CD14-positive monocyte (primary cell): ENCODE results near the gene XYLT1. TPM values are rescaled to one million over a fixed set of nuclear protein-coding genes. Genes with fewer than 3 reads are reported as not detected.
A peak's percentile ranks its signal among the peaks of the same experiment; 100 is the strongest.

Experiments used
- DNase-seq, 3 donors: peaks; one replicate each; pipeline ENCODE4 v3.0.0-alpha.2; 2011 to 2022
- H2AFZ ChIP-seq: 2 replicates; pipeline ENCODE4 v1.6.0; 2012; ENCODE audit warnings: mild to moderate bottlenecking, low read depth, low read length, inconsistent platforms; ENCODE audit not compliant: insufficient read depth, poor library complexity, severe bottlenecking
- H3K27ac ChIP-seq, 2 donors: 1 replicate in 1 of 2; 2 replicates in 1 of 2; pipeline ENCODE4 v1.5.1; 2012 to 2013; ENCODE audit warnings: low read length in 2 of 2, control low read depth in 1 of 2, inconsistent platforms in 1 of 2, low read depth in 1 of 2, mild to moderate bottlenecking in 1 of 2
- H3K27me3 ChIP-seq, 2 donors: one replicate each; pipeline versions ENCODE4 v1.6.0 to v1.6.1; 2011 to 2013; ENCODE audit warnings: low read length in 2 of 2; ENCODE audit not compliant: control insufficient read depth in 2 of 2, insufficient read depth in 2 of 2
- H3K36me3 ChIP-seq, 2 donors: replicated peaks in 1 of 2; 1 replicate in 1 of 2; 2 replicates in 1 of 2; pipeline versions ENCODE4 v1.5.1 to v1.6.1; 2012 to 2013; ENCODE audit warnings: low read length in 2 of 2, control low read depth in 1 of 2, inconsistent platforms in 1 of 2, mild to moderate bottlenecking in 1 of 2; ENCODE audit not compliant: insufficient read depth in 2 of 2, control insufficient read depth in 1 of 2
- H3K4me1 ChIP-seq, 2 donors: 1 replicate in 1 of 2; 2 replicates in 1 of 2; pipeline versions ENCODE4 v1.5.1 to v1.6.1; 2012 to 2013; ENCODE audit warnings: low read length in 2 of 2, control low read depth in 1 of 2, inconsistent platforms in 1 of 2, mild to moderate bottlenecking in 1 of 2, moderate library complexity in 1 of 2; ENCODE audit not compliant: insufficient read depth in 2 of 2, control insufficient read depth in 1 of 2
- H3K4me2 ChIP-seq: replicated peaks from 2 replicates; pipeline ENCODE3; 2012; ENCODE audit warnings: low read length, moderate library complexity, mild to moderate bottlenecking; ENCODE audit not compliant: poor library complexity, severe bottlenecking; ENCODE audit errors: extremely low read depth
- H3K4me3 ChIP-seq, 3 experiments: fragments of 200-600 bp in 1 of 3; sonication (generic) in 1 of 3; replicated peaks in 1 of 3; 1 replicate in 2 of 3; 2 replicates in 1 of 3; pipeline ENCODE4 v1.5.1; 2011 to 2013; ENCODE audit warnings: low read length in 3 of 3, mild to moderate bottlenecking in 3 of 3, control low read depth in 2 of 3, low read depth in 2 of 3, inconsistent platforms in 1 of 3, moderate library complexity in 1 of 3
- H3K79me2 ChIP-seq: 2 replicates; pipeline ENCODE4 v1.6.0; 2012; ENCODE audit warnings: mild to moderate bottlenecking, control low read depth, inconsistent platforms, low read length, moderate library complexity; ENCODE audit not compliant: insufficient read depth
- H3K9ac ChIP-seq: 2 replicates; pipeline ENCODE4 v1.6.0; 2017; ENCODE audit warnings: low read length, mild to moderate bottlenecking; ENCODE audit not compliant: insufficient read depth, poor library complexity, severe bottlenecking
- H3K9me3 ChIP-seq, 2 donors: replicated peaks in 1 of 2; 1 replicate in 1 of 2; 2 replicates in 1 of 2; pipeline versions ENCODE4 v1.5.1 to v1.6.1; 2012 to 2013; ENCODE audit warnings: low read length in 2 of 2, control low read depth in 1 of 2; ENCODE audit not compliant: control insufficient read depth in 1 of 2, insufficient read depth in 1 of 2
- H4K20me1 ChIP-seq: 2 replicates; pipeline ENCODE4 v1.6.0; 2012; ENCODE audit warnings: mild to moderate bottlenecking, low read length, control low read depth, moderate library complexity; ENCODE audit not compliant: insufficient read depth
- H3K27ac Mint-ChIP-seq, 7 donors: one replicate each; pipeline ENCODE4 v1.8.0; 2020; ENCODE audit warnings: mild to moderate bottlenecking in 7 of 7, mixed read lengths in 7 of 7, moderate library complexity in 6 of 7, inconsistent platforms in 2 of 7
- H3K27me3 Mint-ChIP-seq, 3 donors: one replicate each; pipeline ENCODE4 v1.8.0; 2021 to 2022; ENCODE audit warnings: low read depth in 3 of 3, mild to moderate bottlenecking in 3 of 3, mixed read lengths in 3 of 3, moderate library complexity in 3 of 3, inconsistent platforms in 1 of 3
- H3K36me3 Mint-ChIP-seq, 2 donors: one replicate each; pipeline ENCODE4 v1.8.0; 2020; ENCODE audit warnings: mixed read lengths in 2 of 2, inconsistent platforms in 1 of 2, mild to moderate bottlenecking in 1 of 2
- H3K4me1 Mint-ChIP-seq: one replicate; pipeline ENCODE4 v1.8.0; 2020; ENCODE audit warnings: mild to moderate bottlenecking, mixed read lengths
- H3K4me3 Mint-ChIP-seq, 2 donors: one replicate each; pipeline ENCODE4 v1.8.0; 2020; ENCODE audit warnings: mild to moderate bottlenecking in 2 of 2, mixed read lengths in 2 of 2, moderate library complexity in 1 of 2
- H3K9me3 Mint-ChIP-seq, 7 donors: one replicate each; pipeline ENCODE4 v1.8.0; 2020 to 2022; ENCODE audit warnings: mixed read lengths in 7 of 7, mild to moderate bottlenecking in 6 of 7, moderate library complexity in 6 of 7, inconsistent platforms in 2 of 7
- WGBS: methylation state at CpG from one replicate; pipeline ENCODE4 v1.1.5; 2013; ENCODE audit warnings: missing lambda C conversion rate; ENCODE audit not compliant: insufficient coverage; 5-methylcytosine and 5-hydroxymethylcytosine counted together
- intact Hi-C, 2 donors: fragments of 100-400 bp; cut with micrococcal nuclease; formaldehyde crosslinking; loops; one replicate each; pipeline versions ENCODE4 v1.15.0 to v1.15.1; 2023
- polyA plus RNA-seq, 3 donors: library from polyadenylated mRNA; depleted of rRNA in 1 of 3; unstranded in 2 of 3; stranded (reverse) in 1 of 3; fragments of 300-500 nt in 2 of 3; fragments of >200 nt in 1 of 3; fragmentation: Illumina TruSeq in 2 of 3; gene quantifications; 1 replicate in 2 of 3; 2 replicates in 1 of 3; pipeline ENCODE4 v1.2.3, GENCODE V29; 2012 to 2021
- TF ChIP-seq, protein P1 (sequence below): fragments of 200-600 bp; IDR thresholded peaks from one replicate; pipeline ENCODE4 v1.8.0; 2022; ENCODE audit warnings: antibody characterized with exemption, mild to moderate bottlenecking

Gene XYLT1
- polyA plus RNA-seq, 3 donors = 0.51 to 9.4 (median 1.6) TPM

DNA sequence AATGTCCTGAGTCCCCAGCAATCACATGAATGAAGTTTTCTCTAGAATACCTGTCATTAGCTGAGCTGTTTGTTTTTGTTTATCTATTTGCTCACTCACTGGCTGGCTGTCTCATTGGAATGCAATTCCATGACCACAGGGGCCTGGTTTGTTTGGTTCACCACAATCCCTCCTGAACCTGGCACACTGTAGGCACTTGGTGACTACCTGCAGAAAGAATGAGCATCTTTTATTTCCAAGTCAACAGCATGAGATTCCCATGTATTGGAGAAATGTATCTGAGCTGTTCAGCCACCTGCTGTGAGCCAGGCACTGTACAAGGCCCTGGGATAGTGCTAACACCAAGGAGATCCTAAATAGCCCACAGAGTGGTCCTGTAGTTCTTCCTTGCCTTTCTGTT lies 345.1 kb downstream of the XYLT1 start:
- no peaks in the 10 kb centered on the region for H3K27me3 Mint-ChIP-seq
- H2AFZ ChIP-seq = no peak overlapping the region
- H3K9me3 Mint-ChIP-seq = peaks cover 0 to 6% (median 4%) of the 10 kb centered on the region in 7 donors
- H3K4me1 Mint-ChIP-seq = peaks cover 3% of the 10 kb centered on the region
- no peak overlapping the region for H3K4me3 ChIP-seq
- H3K36me3 ChIP-seq = peaks cover 40 to 65% of the 10 kb centered on the region in 2 donors
- no peak overlapping the region for H3K4me2 ChIP-seq
- no peaks in the 10 kb centered on the region for H3K27me3 ChIP-seq
- no peak for DNase-seq
- H3K27ac ChIP-seq = no peak overlapping the region
- intact Hi-C loops = no loop called here
- H3K36me3 Mint-ChIP-seq = peaks cover 62 to 72% of the 10 kb centered on the region in 2 donors
- peaks cover 1 to 2% of the 10 kb centered on the region in 2 donors for H3K4me1 ChIP-seq
- no peak overlapping the region for H3K27ac Mint-ChIP-seq
- no peaks in the 10 kb centered on the region for H3K9me3 ChIP-seq
- no peak overlapping the region for H3K4me3 Mint-ChIP-seq
- H3K9ac ChIP-seq = no peak overlapping the region
- TF ChIP-seq, protein P1, sequence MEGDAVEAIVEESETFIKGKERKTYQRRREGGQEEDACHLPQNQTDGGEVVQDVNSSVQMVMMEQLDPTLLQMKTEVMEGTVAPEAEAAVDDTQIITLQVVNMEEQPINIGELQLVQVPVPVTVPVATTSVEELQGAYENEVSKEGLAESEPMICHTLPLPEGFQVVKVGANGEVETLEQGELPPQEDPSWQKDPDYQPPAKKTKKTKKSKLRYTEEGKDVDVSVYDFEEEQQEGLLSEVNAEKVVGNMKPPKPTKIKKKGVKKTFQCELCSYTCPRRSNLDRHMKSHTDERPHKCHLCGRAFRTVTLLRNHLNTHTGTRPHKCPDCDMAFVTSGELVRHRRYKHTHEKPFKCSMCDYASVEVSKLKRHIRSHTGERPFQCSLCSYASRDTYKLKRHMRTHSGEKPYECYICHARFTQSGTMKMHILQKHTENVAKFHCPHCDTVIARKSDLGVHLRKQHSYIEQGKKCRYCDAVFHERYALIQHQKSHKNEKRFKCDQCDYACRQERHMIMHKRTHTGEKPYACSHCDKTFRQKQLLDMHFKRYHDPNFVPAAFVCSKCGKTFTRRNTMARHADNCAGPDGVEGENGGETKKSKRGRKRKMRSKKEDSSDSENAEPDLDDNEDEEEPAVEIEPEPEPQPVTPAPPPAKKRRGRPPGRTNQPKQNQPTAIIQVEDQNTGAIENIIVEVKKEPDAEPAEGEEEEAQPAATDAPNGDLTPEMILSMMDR = no peak
- no peaks in the 10 kb centered on the region for H4K20me1 ChIP-seq
- H3K79me2 ChIP-seq = no peaks in the 10 kb centered on the region

DNA sequence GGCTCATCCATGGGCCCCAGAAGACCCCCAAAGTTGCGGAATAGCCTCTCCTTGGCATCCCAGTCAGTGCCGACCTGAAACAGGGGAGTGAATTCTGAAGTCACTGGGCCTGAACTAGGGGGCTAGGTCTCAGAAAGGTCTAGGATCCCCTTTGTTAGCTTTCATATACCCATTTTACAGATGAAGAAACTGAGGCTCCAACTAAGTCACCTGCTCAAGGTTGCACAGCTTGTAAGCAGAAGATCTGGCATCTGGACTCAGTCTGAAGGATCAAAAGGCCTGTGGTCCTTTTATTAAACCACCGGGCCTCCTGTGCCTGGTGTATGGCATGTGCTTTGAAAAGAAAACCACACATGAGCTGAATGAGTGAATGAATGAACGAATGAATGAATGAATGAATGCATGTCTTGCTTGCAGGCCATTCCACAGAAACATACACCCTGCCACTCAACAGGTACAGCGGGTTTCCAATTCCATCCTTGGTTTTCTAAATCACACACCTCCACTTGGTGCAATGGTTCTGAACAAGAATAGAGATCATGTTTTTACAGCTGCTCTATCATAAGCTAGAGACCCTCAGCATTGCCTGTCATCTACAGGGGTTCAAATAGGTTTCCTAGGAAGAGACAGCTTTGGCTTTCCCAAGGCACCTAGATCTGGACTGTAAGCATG lies 352.7 kb downstream of the XYLT1 start:
- Mint-ChIP-seq H3K4me1 (no peaks in the 10 kb centered on the region), H3K36me3 (peaks cover 45 to 73% of the 10 kb centered on the region in 2 donors), H3K9me3 (no peaks in the 10 kb centered on the region), H3K27ac (peak overlapping the region in 2 of 7 donors; percentile 27 to 30), H3K4me3 (no peak overlapping the region), H3K27me3 (peaks cover 0 to 1% (median 0%) of the 10 kb centered on the region in 3 donors)
- no peaks in the 10 kb centered on the region for H4K20me1 ChIP-seq
- H3K9me3 ChIP-seq = no peaks in the 10 kb centered on the region
- H3K27ac ChIP-seq = peak overlapping the region in 1 of 2 donors; percentile 8
- no peaks in the 10 kb centered on the region for H3K79me2 ChIP-seq
- no peak for DNase-seq
- no peak overlapping the region for H3K4me3 ChIP-seq
- no peak overlapping the region for H3K9ac ChIP-seq
- intact Hi-C loops = no loop called here
- H3K4me1 ChIP-seq = no peaks in the 10 kb centered on the region
- WGBS = 100% methylated on average over 2 of the region's 5 CpGs
- peaks cover 23 to 68% of the 10 kb centered on the region in 2 donors for H3K36me3 ChIP-seq
- no peak overlapping the region for H3K4me2 ChIP-seq
- H2AFZ ChIP-seq = no peak overlapping the region
- H3K27me3 ChIP-seq = no peaks in the 10 kb centered on the region
- TF ChIP-seq, protein P1 = no peak
